HG03060 (cell line): ENCODE measurements around the gene RBM23.

Source experiments
- ATAC-seq: cut with Tn5 transposase; IDR thresholded peaks from one replicate; pipeline ENCODE4 v1.9.1; 2021; ENCODE audit warnings: low read depth, moderate number of reproducible peaks; ENCODE audit not compliant: unreplicated experiment

RBM23 gene

GRCh38 chr14:22845821-22846625 lies 72.9 kb downstream of the RBM23 start:
- no peak for ATAC-seq

- no peak for ATAC-seq
Measured at GRCh38 chr14:22845103-22845394, 73.9 kb downstream of the RBM23 start.

- ATAC-seq, result no peak
Measured at GRCh38 chr14:22844221-22845102, 74.5 kb downstream of the RBM23 start.
